Measurements from ENCODE around the gene RPP14.

DNA sequence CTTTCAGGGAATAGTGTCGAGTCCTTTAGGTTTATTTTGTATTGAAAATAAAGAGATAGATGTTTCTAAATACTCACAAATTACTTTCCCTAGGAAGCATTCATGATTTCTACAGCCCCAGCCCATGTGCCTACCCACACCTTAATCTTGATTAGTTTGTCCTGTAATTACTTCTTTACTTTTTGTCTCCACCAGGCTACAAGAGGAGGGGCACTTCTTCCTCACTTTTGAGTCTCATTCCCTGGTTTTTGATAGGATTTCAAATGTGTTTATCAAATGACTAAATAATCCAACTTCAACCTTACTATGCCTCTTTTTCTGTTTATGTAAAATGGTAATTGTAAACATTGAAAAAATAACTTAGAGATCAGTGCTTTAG lies 28.4 kb downstream of the RPP14 start:
- TF ChIP-seq, protein P1, sequence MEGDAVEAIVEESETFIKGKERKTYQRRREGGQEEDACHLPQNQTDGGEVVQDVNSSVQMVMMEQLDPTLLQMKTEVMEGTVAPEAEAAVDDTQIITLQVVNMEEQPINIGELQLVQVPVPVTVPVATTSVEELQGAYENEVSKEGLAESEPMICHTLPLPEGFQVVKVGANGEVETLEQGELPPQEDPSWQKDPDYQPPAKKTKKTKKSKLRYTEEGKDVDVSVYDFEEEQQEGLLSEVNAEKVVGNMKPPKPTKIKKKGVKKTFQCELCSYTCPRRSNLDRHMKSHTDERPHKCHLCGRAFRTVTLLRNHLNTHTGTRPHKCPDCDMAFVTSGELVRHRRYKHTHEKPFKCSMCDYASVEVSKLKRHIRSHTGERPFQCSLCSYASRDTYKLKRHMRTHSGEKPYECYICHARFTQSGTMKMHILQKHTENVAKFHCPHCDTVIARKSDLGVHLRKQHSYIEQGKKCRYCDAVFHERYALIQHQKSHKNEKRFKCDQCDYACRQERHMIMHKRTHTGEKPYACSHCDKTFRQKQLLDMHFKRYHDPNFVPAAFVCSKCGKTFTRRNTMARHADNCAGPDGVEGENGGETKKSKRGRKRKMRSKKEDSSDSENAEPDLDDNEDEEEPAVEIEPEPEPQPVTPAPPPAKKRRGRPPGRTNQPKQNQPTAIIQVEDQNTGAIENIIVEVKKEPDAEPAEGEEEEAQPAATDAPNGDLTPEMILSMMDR (tag by site-specific recombination; IDR thresholded peaks at IDR 0.05) = no peak
- no peak for TF ChIP-seq ZNF792 (tag by site-specific recombination; IDR thresholded peaks at IDR 0.05)
- TF ChIP-seq, protein P2, sequence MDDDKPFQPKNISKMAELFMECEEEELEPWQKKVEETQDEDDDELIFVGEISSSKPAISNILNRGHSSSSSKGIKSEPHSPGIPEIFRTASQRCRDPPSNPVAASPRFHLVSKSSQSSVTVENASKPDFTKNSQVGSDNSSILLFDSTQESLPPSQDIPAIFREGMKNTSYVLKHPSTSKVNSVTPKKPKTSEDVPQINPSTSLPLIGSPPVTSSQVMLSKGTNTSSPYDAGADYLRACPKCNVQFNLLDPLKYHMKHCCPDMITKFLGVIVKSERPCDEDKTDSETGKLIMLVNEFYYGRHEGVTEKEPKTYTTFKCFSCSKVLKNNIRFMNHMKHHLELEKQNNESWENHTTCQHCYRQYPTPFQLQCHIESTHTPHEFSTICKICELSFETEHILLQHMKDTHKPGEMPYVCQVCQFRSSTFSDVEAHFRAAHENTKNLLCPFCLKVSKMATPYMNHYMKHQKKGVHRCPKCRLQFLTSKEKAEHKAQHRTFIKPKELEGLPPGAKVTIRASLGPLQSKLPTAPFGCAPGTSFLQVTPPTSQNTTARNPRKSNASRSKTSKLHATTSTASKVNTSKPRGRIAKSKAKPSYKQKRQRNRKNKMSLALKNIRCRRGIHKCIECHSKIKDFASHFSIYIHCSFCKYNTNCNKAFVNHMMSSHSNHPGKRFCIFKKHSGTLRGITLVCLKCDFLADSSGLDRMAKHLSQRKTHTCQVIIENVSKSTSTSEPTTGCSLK (tag by site-specific recombination; IDR thresholded peaks at IDR 0.05) = no peak
- TF ChIP-seq, protein P3, sequence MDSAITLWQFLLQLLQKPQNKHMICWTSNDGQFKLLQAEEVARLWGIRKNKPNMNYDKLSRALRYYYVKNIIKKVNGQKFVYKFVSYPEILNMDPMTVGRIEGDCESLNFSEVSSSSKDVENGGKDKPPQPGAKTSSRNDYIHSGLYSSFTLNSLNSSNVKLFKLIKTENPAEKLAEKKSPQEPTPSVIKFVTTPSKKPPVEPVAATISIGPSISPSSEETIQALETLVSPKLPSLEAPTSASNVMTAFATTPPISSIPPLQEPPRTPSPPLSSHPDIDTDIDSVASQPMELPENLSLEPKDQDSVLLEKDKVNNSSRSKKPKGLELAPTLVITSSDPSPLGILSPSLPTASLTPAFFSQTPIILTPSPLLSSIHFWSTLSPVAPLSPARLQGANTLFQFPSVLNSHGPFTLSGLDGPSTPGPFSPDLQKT (IDR thresholded peaks at IDR 0.05; ENCODE audit: borderline replicate concordance, low read depth, low read length) = no peak
- TF ChIP-seq, protein P4, sequence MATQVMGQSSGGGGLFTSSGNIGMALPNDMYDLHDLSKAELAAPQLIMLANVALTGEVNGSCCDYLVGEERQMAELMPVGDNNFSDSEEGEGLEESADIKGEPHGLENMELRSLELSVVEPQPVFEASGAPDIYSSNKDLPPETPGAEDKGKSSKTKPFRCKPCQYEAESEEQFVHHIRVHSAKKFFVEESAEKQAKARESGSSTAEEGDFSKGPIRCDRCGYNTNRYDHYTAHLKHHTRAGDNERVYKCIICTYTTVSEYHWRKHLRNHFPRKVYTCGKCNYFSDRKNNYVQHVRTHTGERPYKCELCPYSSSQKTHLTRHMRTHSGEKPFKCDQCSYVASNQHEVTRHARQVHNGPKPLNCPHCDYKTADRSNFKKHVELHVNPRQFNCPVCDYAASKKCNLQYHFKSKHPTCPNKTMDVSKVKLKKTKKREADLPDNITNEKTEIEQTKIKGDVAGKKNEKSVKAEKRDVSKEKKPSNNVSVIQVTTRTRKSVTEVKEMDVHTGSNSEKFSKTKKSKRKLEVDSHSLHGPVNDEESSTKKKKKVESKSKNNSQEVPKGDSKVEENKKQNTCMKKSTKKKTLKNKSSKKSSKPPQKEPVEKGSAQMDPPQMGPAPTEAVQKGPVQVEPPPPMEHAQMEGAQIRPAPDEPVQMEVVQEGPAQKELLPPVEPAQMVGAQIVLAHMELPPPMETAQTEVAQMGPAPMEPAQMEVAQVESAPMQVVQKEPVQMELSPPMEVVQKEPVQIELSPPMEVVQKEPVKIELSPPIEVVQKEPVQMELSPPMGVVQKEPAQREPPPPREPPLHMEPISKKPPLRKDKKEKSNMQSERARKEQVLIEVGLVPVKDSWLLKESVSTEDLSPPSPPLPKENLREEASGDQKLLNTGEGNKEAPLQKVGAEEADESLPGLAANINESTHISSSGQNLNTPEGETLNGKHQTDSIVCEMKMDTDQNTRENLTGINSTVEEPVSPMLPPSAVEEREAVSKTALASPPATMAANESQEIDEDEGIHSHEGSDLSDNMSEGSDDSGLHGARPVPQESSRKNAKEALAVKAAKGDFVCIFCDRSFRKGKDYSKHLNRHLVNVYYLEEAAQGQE (tag by site-specific recombination; IDR thresholded peaks at IDR 0.05) = no peak
- no peak for TF ChIP-seq ZBTB20 (tag by site-specific recombination; IDR thresholded peaks at IDR 0.05)
- no peak for TF ChIP-seq ZNF501 (tag by site-specific recombination; IDR thresholded peaks at IDR 0.05)
- TF ChIP-seq ZFP37 (tag by site-specific recombination; IDR thresholded peaks at IDR 0.05) = no peak
- no peak for TF ChIP-seq ZNF350 (tag by site-specific recombination; IDR thresholded peaks at IDR 0.05)
- TF ChIP-seq SP2 (tag by site-specific recombination; IDR thresholded peaks at IDR 0.05) = no peak
- TF ChIP-seq, protein P5, sequence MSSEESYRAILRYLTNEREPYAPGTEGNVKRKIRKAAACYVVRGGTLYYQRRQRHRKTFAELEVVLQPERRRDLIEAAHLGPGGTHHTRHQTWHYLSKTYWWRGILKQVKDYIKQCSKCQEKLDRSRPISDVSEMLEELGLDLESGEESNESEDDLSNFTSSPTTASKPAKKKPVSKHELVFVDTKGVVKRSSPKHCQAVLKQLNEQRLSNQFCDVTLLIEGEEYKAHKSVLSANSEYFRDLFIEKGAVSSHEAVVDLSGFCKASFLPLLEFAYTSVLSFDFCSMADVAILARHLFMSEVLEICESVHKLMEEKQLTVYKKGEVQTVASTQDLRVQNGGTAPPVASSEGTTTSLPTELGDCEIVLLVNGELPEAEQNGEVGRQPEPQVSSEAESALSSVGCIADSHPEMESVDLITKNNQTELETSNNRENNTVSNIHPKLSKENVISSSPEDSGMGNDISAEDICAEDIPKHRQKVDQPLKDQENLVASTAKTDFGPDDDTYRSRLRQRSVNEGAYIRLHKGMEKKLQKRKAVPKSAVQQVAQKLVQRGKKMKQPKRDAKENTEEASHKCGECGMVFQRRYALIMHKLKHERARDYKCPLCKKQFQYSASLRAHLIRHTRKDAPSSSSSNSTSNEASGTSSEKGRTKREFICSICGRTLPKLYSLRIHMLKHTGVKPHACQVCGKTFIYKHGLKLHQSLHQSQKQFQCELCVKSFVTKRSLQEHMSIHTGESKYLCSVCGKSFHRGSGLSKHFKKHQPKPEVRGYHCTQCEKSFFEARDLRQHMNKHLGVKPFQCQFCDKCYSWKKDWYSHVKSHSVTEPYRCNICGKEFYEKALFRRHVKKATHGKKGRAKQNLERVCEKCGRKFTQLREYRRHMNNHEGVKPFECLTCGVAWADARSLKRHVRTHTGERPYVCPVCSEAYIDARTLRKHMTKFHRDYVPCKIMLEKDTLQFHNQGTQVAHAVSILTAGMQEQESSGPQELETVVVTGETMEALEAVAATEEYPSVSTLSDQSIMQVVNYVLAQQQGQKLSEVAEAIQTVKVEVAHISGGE (tag by site-specific recombination; conservative IDR thresholded peaks at IDR 0.05; ENCODE audit: low read depth) = no peak
- no peak for TF ChIP-seq ZNF274 (IDR thresholded peaks at IDR 0.05; ENCODE audit: low read length)
- no peak for TF ChIP-seq ZNF274 (tag by site-specific recombination; IDR thresholded peaks at IDR 0.05; ENCODE audit: borderline replicate concordance)

Data from HEK293 (cell line).